Sigmoid colon (tissue), 7 donors: ENCODE data around the gene ADO. TPM values are rescaled to one million over a fixed set of nuclear protein-coding genes. Genes with fewer than 3 reads are reported as not detected.

Source experiments
- polyA plus RNA-seq, 3 donors: library from polyadenylated mRNA; stranded (reverse); fragments of 200-250 nt; gene quantifications; one replicate each; pipeline ENCODE4 v1.2.3, GENCODE V29; 2013
- total RNA-seq, 4 donors: library from RNA; depleted of rRNA; stranded (reverse); fragments of >200 nt; gene quantifications; one replicate each; pipeline ENCODE4 v1.1.0, GENCODE V29; 2016
- donor health status: healthy with polysubstance abuse.
- donor health status: Bipolar disorder and iron deficiency.
- donor health status: healthy.

Gene ADO
- total and polyA plus RNA-seq, 7 donors, result 5.4 to 18.9 (median 13.0) TPM

Other genes starting within 250 kb of the ADO start
- gene EGR2, start 11.6 kb downstream of the ADO start, total RNA-seq, result 1 to 10 TPM; 1.7 to 3.4 (median 1.8) TPM
- 1 to 10 TPM in 2 of 3 donors, under 1 TPM in 1; 0.23 to 2.2 (median 1.8) TPM for gene EGR2, start 11.6 kb downstream of the ADO start, polyA plus RNA-seq